ENCODE results near the gene SND1.

DNA sequence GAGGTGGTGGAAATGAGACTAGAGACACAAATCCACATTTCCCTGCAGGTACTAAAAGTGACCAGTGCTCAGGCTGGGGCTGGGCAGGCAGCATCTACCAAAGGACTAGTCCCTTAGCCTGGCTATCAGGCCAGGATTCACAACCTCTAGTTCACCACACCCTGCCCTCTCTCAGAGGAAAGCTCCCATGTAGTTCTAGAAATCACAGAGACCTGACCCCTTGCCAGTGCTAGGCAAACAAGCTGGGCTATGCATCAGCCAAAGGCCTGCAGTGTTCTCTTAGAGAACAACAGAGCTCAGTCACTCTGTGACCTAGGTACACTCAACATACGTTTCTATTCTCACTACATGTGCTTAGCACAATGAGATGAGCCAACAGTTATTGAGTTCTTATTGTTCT is 405.9 kb downstream of the SND1 start:
- TF ChIP-seq, protein P1, sequence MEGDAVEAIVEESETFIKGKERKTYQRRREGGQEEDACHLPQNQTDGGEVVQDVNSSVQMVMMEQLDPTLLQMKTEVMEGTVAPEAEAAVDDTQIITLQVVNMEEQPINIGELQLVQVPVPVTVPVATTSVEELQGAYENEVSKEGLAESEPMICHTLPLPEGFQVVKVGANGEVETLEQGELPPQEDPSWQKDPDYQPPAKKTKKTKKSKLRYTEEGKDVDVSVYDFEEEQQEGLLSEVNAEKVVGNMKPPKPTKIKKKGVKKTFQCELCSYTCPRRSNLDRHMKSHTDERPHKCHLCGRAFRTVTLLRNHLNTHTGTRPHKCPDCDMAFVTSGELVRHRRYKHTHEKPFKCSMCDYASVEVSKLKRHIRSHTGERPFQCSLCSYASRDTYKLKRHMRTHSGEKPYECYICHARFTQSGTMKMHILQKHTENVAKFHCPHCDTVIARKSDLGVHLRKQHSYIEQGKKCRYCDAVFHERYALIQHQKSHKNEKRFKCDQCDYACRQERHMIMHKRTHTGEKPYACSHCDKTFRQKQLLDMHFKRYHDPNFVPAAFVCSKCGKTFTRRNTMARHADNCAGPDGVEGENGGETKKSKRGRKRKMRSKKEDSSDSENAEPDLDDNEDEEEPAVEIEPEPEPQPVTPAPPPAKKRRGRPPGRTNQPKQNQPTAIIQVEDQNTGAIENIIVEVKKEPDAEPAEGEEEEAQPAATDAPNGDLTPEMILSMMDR (IDR thresholded peaks at IDR 0.05; ENCODE audit: low read depth, low read length, missing input control), result no peak
- TF ChIP-seq SP1 (IDR thresholded peaks at IDR 0.05), result no peak
- TF ChIP-seq, protein P2, sequence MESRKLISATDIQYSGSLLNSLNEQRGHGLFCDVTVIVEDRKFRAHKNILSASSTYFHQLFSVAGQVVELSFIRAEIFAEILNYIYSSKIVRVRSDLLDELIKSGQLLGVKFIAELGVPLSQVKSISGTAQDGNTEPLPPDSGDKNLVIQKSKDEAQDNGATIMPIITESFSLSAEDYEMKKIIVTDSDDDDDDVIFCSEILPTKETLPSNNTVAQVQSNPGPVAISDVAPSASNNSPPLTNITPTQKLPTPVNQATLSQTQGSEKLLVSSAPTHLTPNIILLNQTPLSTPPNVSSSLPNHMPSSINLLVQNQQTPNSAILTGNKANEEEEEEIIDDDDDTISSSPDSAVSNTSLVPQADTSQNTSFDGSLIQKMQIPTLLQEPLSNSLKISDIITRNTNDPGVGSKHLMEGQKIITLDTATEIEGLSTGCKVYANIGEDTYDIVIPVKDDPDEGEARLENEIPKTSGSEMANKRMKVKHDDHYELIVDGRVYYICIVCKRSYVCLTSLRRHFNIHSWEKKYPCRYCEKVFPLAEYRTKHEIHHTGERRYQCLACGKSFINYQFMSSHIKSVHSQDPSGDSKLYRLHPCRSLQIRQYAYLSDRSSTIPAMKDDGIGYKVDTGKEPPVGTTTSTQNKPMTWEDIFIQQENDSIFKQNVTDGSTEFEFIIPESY (IDR thresholded peaks at IDR 0.05), result no peak
- TF ChIP-seq TAF1 (conservative IDR thresholded peaks at IDR 0.05), result no peak
- TF ChIP-seq JUND (IDR thresholded peaks at IDR 0.05), result no peak
- TF ChIP-seq, protein P3, sequence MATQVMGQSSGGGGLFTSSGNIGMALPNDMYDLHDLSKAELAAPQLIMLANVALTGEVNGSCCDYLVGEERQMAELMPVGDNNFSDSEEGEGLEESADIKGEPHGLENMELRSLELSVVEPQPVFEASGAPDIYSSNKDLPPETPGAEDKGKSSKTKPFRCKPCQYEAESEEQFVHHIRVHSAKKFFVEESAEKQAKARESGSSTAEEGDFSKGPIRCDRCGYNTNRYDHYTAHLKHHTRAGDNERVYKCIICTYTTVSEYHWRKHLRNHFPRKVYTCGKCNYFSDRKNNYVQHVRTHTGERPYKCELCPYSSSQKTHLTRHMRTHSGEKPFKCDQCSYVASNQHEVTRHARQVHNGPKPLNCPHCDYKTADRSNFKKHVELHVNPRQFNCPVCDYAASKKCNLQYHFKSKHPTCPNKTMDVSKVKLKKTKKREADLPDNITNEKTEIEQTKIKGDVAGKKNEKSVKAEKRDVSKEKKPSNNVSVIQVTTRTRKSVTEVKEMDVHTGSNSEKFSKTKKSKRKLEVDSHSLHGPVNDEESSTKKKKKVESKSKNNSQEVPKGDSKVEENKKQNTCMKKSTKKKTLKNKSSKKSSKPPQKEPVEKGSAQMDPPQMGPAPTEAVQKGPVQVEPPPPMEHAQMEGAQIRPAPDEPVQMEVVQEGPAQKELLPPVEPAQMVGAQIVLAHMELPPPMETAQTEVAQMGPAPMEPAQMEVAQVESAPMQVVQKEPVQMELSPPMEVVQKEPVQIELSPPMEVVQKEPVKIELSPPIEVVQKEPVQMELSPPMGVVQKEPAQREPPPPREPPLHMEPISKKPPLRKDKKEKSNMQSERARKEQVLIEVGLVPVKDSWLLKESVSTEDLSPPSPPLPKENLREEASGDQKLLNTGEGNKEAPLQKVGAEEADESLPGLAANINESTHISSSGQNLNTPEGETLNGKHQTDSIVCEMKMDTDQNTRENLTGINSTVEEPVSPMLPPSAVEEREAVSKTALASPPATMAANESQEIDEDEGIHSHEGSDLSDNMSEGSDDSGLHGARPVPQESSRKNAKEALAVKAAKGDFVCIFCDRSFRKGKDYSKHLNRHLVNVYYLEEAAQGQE (IDR thresholded peaks at IDR 0.05), result no peak
- TF ChIP-seq, protein P4, sequence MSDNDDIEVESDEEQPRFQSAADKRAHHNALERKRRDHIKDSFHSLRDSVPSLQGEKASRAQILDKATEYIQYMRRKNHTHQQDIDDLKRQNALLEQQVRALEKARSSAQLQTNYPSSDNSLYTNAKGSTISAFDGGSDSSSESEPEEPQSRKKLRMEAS (IDR thresholded peaks at IDR 0.05), result no peak
- no peak for TF ChIP-seq RXRA (IDR thresholded peaks at IDR 0.05)
- no peak for TF ChIP-seq YY1 (IDR thresholded peaks at IDR 0.05)
- TF ChIP-seq FOXA1 (IDR thresholded peaks at IDR 0.05), result no peak
- TF ChIP-seq RAD21 (IDR thresholded peaks at IDR 0.05), result no peak
- no peak for TF ChIP-seq EGR1 (IDR thresholded peaks at IDR 0.05; ENCODE audit: low read depth in 2 of 2)
- TF ChIP-seq NR2F2 (IDR thresholded peaks at IDR 0.05), result no peak

Data from liver (tissue), 3 donors.